ENCODE data around the gene RHBDF2.

- TF ChIP-seq CTCF (conservative IDR thresholded peaks at IDR 0.05; ENCODE audit: low read depth, low read length) (no peak), EZH2 (IDR thresholded peaks at IDR 0.05; ENCODE audit: low read length, unreplicated experiment) (no peak), EZH2phosphoT487 (IDR thresholded peaks at IDR 0.05; ENCODE audit: borderline replicate concordance, low read length) (no peak)
Measured at GRCh38 chr17:76548378-76549214, 47.4 kb upstream of the RHBDF2 start.
